Stomach (tissue), 9 donors: ENCODE measurements around the gene ANTXR1. TPM values are rescaled to one million over a fixed set of nuclear protein-coding genes. Genes with fewer than 3 reads are reported as not detected.
"Not testable (repeated sequence)": the region's sequence is repeated elsewhere in the genome, so short reads cannot be mapped to it uniquely, and the experiment has no call there.

Source experiments
- DNase-seq, 2 donors: peaks; one replicate each; pipeline versions ENCODE4 v3.0.0 to v3.0.0-alpha.2; 2013 to 2019
- H3K27ac ChIP-seq, 5 donors: fragments of 200-600 bp in 4 of 5; sonication (generic) in 4 of 5; one replicate each; pipeline ENCODE4 v1.5.1; 2013 to 2019; ENCODE audit warnings: mild to moderate bottlenecking in 1 of 5, moderate library complexity in 1 of 5
- H3K27me3 ChIP-seq, 3 donors: fragments of 200-600 bp; sonication (generic); one replicate each; pipeline ENCODE4 v1.5.1; 2017 to 2019; ENCODE audit warnings: mixed run types in 1 of 3
- H3K36me3 ChIP-seq, 4 donors: fragments of 200-600 bp; sonication (generic); 1 replicate in 3 of 4; 2 replicates in 1 of 4; pipeline ENCODE4 v1.5.1; 2016 to 2019
- H3K4me1 ChIP-seq, 4 donors: fragments of 200-600 bp; sonication (generic); one replicate each; pipeline ENCODE4 v1.5.1; 2016 to 2019
- H3K4me3 ChIP-seq, 4 donors: fragments of 200-600 bp; sonication (generic) in 3 of 4; one replicate each; pipeline ENCODE4 v1.5.1; 2016 to 2019; ENCODE audit warnings: mild to moderate bottlenecking in 1 of 4
- H3K9me3 ChIP-seq, 4 donors: fragments of 200-600 bp; sonication (generic); one replicate each; pipeline ENCODE4 v1.5.1; 2016 to 2019
- CTCF ChIP-seq, 7 experiments: fragments of 450-650 bp in 4 of 7; fragments of 200-600 bp in 3 of 7; sonication (generic) in 3 of 7; IDR thresholded peaks; one replicate each; pipeline ENCODE4 v1.5.1; 2016 to 2019; ENCODE audit warnings: antibody characterized with exemption in 7 of 7, control low read depth in 2 of 7, mild to moderate bottlenecking in 1 of 7
- EP300 ChIP-seq: sonication (generic); formaldehyde crosslinking; IDR thresholded peaks from one replicate; pipeline ENCODE4 v1.6.1; 2017; ENCODE audit warnings: antibody characterized with exemption
- POLR2A ChIP-seq, 4 donors: fragments of 450-650 bp; IDR thresholded peaks; one replicate each; pipeline ENCODE4 v1.6.1; 2016; ENCODE audit warnings: antibody characterized with exemption in 4 of 4, control low read depth in 2 of 4, mild to moderate bottlenecking in 1 of 4, moderate library complexity in 1 of 4
- POLR2AphosphoS5 ChIP-seq, 3 donors: sonication (generic); formaldehyde crosslinking; IDR thresholded peaks; one replicate each; pipeline ENCODE4 v1.6.1; 2016; ENCODE audit warnings: antibody characterized with exemption in 3 of 3
- WGBS, 5 donors: extraction: QIAGEN DNeasy Blood & Tissue Kit in 3 of 5; methylation state at CpG; one replicate each; pipeline versions ENCODE4 v1.1.5 to v1.1.7; 2013 to 2018; 5-methylcytosine and 5-hydroxymethylcytosine counted together
- intact Hi-C: fragments of 100-400 bp; cut with DNase I; formaldehyde crosslinking; loops from one replicate; pipeline ENCODE4 v1.15.1; 2023; ENCODE audit warnings: low total_unique reads
- polyA plus RNA-seq, 3 donors: library from polyadenylated mRNA; stranded (reverse); fragments of 200-250 nt; gene quantifications; one replicate each; pipeline ENCODE4 v1.2.3, GENCODE V29; 2013
- total RNA-seq, 5 donors: library from RNA; depleted of rRNA; stranded (reverse); fragments of >200 nt; gene quantifications; one replicate each; pipeline versions ENCODE4 v1.1.0 to v1.2.3, GENCODE V29; 2014 to 2016
- donor health status: healthy with polysubstance abuse.
- donor health status: Bipolar disorder and iron deficiency.
- donor health status: healthy.

Gene ANTXR1
- total and polyA plus RNA-seq, 8 donors, result 5.8 to 32.5 (median 13.7) TPM

GRCh38 chr2:69231612-69232277 lies 218.8 kb downstream of the ANTXR1 start:
- H3K36me3 ChIP-seq, result no peaks in the 10 kb centered on the region
- intact Hi-C loops, result no loop called here
- H3K27ac ChIP-seq, result no peak overlapping the region
- no peaks in the 10 kb centered on the region for H3K27me3 ChIP-seq
- 68 to 72% (median 71%) methylated on average over 6 of the region's 6 CpGs for WGBS, 5 donors
- no peaks in the 10 kb centered on the region for H3K9me3 ChIP-seq
- no peak overlapping the region for H3K4me3 ChIP-seq
- TF ChIP-seq POLR2A (IDR thresholded peaks at IDR 0.05) (no peak), CTCF (IDR thresholded peaks at IDR 0.05) (no peak), EP300 (no peak)
- no peaks in the 10 kb centered on the region for H3K4me1 ChIP-seq
- DNase-seq, result no peak

- 93 to 98% (median 95%) methylated on average over 4 of the region's 4 CpGs for WGBS, 5 donors
- H3K36me3 ChIP-seq, DNase-seq, H3K27me3 ChIP-seq, intact Hi-C loops, H3K9me3 ChIP-seq, H3K27ac ChIP-seq, H3K4me1 ChIP-seq, H3K4me3 ChIP-seq: not testable (repeated sequence)
Measured at GRCh38 chr2:69235835-69236234, 222.9 kb downstream of the ANTXR1 start.

- 62 to 75% (median 66%) methylated on average over 6 of the region's 6 CpGs for WGBS, 5 donors
- DNase-seq, result no peak
- Histone ChIP-seq H3K9me3 (no peaks in the 10 kb centered on the region), H3K4me3 (no peak overlapping the region), H3K36me3 (no peaks in the 10 kb centered on the region), H3K27ac (no peak overlapping the region), H3K27me3 (no peaks in the 10 kb centered on the region), H3K4me1 (peaks cover 0 to 3% (median 0%) of the 10 kb centered on the region in 4 donors)
- no peak for TF ChIP-seq POLR2AphosphoS5 (IDR thresholded peaks at IDR 0.05)
- TF ChIP-seq POLR2A (IDR thresholded peaks at IDR 0.05), result no peak
- no peak for TF ChIP-seq CTCF (IDR thresholded peaks at IDR 0.05)
- no peak for TF ChIP-seq EP300
- intact Hi-C loops, result no loop called here
Measured at GRCh38 chr2:69237070-69237670, 224.2 kb downstream of the ANTXR1 start.

GRCh38 chr2:69238449-69239031 lies 225.6 kb downstream of the ANTXR1 start:
- TF ChIP-seq EP300 (no peak), POLR2A (IDR thresholded peaks at IDR 0.05) (no peak), POLR2AphosphoS5 (IDR thresholded peaks at IDR 0.05) (no peak), CTCF (IDR thresholded peaks at IDR 0.05) (no peak)
- H3K27ac ChIP-seq, result no peak overlapping the region
- intact Hi-C loops, result no loop called here
- DNase-seq, result no peak
- H3K4me1 ChIP-seq, result peaks cover 0 to 13% (median 0%) of the 10 kb centered on the region in 4 donors
- WGBS, 5 donors, result 68 to 91% (median 79%) methylated on average over 6 of the region's 6 CpGs
- H3K4me3 ChIP-seq, result no peak overlapping the region
- no peaks in the 10 kb centered on the region for H3K9me3 ChIP-seq
- no peaks in the 10 kb centered on the region for H3K27me3 ChIP-seq
- no peaks in the 10 kb centered on the region for H3K36me3 ChIP-seq

GRCh38 chr2:69241093-69241492 lies 228.1 kb downstream of the ANTXR1 start:
- Histone ChIP-seq H3K27me3 (no peaks in the 10 kb centered on the region), H3K4me3 (no peak overlapping the region), H3K27ac (no peak overlapping the region), H3K36me3 (peaks cover 0 to 5% (median 0%) of the 10 kb centered on the region in 4 donors), H3K9me3 (no peaks in the 10 kb centered on the region), H3K4me1 (peaks cover 0 to 13% (median 1%) of the 10 kb centered on the region in 4 donors)
- intact Hi-C loops, result no loop called here
- 62 to 71% (median 69%) methylated on average over 7 of the region's 7 CpGs for WGBS, 5 donors
- TF ChIP-seq POLR2A (IDR thresholded peaks at IDR 0.05), result no peak
- no peak for TF ChIP-seq CTCF (IDR thresholded peaks at IDR 0.05)
- TF ChIP-seq POLR2AphosphoS5 (IDR thresholded peaks at IDR 0.05), result no peak
- DNase-seq, result peak in 1 of 2 donors; percentile 36
